ENCODE results near the gene MRPS34. TPM values are rescaled to one million over a fixed set of nuclear protein-coding genes. Genes with fewer than 3 reads are reported as not detected.

Gene MRPS34
- total RNA-seq, 1 donor from 2014 or later = 87.7 TPM

DNA sequence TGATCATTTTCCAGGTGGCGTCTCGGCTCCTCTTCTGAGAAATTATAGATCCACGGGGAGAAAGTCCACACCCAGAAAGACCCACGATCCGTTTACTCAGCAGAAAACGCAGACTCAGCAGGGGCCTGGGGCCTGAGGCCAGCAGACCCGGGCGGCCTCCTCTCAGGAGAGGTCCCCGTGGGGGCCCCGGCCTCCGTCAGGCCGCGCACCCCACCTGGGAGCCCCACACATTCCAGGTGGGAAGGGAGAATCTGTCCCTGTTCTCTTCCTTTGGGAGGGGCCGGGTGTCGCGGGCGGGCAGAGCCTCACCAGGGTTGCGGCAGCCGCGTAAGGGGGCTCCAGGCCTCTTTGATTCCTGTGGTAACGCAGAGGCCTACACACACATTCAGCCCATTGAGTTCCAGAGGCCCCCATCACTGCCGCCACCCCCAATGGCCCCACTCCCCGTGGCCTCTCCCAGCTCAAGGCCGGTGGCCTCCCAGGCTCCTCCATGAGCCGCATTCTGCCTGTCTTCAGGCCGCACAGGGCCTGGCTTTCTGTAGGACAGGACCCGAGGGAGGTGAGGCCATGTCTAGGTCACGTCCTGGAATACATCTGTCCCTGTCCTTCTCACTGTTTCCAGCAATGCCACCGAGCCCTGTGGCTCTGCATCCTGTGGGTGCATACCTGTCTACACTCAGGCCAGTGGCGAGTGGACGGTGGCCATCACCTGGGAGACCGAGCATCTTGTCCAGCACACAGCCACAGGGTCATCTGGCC, 22.2 kb upstream of the MRPS34 start:
- DNase-seq (ENCODE audit: low spot score) = no peak

DNA sequence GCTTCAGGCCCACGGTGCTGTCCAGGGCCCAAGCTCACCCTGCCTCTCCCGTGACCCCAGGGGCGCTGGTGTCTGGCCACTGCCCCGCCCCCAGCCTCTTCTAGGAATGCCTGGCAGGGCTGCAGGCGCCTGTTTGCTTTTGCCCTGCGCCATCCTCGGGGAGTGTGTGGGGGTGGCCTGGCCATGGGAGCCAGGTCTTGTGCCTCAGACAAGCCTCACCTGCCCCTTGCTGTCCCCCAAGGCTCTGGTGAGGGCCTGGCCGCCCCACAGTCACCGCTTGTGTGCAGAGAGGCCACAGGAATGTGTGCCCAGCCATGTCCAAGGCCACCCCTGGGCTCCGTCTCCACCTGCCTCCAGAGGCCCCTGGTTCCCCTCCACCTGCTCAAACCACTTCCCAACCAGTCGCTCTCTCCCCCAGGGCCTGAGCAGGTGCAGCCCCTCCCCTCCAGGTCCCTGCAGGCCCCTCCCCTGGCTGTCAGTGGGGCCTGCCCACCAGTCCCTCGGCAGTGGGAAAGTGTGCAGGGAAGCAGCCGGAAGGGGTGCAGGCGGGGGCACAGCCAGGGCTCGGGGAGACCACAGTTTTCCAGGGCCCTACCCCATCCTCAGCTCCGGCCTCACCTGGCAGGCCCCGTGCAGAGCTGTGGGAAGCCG, 21.4 kb upstream of the MRPS34 start:
- DNase-seq (ENCODE audit: low spot score) = no peak

DNA sequence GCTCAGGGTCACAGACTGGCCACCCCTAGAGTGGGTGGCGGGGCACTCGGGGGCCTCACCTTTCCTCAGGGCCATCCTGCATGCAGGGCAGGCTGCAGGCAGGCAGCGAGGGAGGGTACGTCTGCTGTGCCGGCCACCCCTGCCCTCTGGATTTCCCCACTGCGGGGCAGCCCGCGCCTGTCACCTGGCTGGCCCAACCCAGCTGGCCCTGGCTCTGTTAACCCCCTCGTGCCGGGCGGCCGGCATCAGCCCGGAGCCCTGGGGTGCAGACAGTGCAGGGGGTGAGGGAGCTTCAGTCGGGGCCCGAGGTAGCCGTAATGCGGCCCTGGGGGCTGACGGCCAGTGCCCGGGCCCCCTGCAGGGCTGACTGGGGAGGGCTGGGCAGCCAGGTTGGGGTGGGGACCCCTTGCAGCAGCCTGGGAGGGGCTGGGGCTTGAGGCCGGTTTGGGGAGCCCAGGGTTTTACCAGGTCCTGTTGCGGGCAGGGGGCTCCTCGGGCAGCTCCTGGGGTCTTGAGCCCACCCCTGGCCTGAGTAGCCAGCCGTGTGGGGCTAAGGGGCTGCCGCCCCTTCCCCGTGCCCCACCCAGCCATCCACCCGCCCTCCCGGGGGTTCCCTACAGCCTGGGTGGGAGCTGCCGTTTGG, 20.8 kb upstream of the MRPS34 start, which contains the start of gene IGFALS:
Gene IGFALS, minus strand, starts transcription at position 128 of the 643 bp plus-strand sequence. Its CDS starts 53 bp downstream, at position 75.
- no peak for DNase-seq (ENCODE audit: low spot score)

DNA sequence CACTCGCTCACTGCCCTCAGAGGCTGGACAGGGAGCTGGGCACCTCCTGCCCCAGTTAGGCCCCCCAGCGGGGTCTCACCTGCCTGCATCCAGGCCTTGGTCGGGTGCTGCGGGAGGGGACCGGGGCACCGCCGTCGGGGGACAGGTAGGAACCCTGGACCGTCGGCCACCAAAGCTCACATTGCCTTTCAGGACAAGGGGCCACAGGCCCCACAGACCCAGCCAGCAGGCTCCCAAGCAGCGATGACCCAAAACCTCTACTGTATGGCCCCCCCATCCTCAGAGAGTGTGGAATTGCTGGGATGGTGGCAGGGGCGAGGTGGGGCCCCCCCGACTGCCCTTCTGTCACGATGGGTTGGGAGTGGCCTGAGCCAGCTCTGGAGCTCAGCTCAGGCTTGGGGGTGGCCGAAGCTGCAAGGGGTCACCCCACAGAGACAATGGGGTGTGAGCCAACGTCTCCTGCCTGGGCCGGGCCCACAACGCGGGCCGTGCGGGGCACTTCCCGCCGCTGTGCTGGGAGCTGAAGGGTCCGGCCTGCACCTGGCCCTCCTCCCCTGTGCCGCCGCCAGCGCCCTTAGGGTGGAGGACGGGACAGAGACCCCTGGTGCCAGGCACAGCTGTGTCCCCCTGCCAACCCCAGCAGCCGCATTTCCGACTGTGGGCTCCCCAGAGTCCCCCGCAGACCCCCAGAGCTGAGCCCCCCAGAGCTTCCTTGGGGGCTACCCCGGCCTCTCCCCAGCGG, 20.1 kb upstream of the MRPS34 start:
- DNase-seq (ENCODE audit: low spot score) = no peak

DNA sequence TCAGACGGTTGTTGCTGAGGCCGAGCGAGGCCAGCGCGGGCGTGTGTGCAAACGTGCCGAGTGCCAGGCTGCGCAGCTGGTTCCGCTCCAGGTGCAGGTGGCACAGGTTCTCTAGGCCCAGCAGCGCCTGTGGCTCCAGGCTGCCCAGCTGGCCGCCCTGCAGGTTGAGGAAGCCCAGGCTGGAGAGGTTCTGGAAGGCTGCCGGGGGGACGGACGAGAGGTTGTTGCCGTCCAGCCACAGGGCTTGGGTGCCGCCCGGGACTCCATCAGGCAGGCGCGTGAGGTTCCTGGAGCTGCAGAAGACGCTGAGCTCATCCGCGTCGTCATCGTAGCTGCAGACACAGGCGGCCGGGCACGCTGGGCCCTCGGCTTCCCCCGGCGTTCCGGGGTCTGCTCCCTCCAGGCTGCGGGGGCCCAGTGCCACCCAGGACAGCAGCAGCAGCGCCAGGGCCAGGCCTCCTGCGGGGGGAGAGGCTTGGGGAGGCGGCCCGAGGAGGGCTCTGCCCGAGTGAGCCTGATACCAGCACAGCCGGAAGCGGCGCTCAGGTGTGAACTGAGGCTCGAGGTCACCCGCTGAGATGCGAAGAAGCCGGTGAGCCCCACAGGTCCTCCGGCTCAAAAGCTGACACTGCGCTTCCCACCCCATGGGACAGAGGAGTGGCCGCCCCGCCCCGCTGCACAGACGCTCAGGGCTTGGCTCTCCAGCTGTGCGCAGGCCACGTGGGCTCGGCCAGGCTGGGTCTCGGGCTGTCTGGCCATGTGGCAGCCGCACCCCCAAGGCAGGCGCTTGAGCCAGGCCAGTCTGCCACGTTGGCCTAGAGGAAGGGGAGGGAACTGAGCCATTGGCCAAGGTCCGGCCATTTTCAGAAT, 19.2 kb upstream of the MRPS34 start:
- no peak for DNase-seq (ENCODE audit: low spot score)

DNA sequence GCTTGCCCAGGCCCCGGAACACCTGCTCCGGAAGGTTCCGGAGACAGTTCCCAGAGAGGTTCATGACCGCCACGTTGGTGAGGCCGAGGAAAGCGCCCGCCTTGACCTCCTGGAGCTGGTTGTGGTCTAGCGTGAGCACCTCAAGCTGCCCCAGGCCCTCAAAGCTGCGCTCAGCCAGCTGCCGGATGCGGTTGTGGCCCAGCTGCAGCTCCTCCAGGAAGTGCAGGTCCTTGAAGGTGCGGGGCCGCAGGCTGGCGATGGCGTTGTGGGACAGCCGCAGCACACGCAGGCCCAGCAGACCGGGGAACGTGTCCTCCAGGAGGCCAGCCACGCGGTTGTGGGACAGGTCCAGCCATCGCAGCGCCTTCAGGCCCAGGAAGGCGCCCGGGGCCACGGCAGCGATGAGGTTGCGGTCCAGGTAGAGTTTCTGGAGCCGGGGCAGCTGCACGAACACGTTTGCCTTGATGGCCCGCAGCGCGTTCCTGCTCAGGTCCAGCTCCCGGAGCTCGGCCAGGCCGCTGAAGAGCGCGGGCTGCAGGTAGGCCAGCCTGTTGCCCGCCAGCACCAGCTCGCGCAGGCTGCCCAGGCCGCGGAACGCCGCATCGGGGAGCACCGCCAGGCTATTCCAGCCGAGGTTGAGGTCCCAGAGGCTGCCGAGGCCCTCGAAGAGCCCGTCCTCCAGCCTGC, 18.5 kb upstream of the MRPS34 start:
- DNase-seq (ENCODE audit: low spot score) = no peak

DNA sequence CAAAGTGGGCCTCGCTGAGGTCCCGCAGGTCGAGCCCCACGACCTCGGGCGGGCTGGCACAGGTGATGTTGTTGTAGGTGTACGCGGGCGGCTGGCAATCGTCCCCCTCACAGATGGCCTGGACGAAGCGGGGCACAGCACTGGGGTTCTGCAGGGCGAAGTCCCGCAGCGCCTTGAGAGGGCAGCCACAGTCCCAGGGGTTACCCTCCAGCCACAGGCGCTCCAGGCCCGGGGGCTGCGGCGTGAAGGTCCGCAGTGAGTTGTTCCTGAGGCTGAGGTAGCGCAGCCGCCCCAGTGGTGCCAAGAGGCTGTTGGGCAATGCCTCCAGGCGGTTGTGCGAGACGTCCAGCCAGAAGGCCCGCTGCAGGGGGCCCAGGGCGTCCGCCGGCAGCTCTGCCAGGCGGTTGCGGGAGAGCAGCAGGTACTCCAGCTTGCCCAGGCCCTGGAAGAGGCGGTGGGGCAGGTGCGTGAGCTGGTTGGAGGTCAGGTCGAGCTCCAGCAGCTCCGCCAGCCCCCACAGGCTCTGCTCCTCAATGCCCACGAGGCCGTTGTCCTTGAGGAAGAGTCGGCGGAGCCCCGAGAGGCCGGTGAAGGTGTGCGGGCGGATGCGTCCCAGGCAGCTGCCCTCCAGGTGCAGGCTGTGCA, 17.8 kb upstream of the MRPS34 start:
- DNase-seq (ENCODE audit: low spot score) = no peak

DNA sequence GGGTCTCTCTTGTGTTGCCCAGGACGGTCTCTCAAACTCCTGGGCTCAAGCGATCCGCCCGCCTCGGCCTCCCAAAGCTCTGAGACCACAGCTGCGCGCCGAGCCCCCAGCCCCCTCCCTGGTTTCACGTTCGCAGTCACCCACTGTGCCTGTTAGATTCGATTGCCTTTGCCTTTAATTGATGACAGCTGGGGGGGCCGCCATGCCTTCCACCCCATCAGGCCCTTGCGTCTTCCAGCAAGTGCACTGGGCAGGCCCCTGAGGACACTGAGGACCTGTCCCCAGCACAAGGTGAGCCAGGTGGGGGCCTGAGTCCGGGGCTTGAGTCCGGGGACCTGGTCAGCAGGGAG, 17.3 kb upstream of the MRPS34 start:
- DNase-seq (ENCODE audit: low spot score) = no peak

DNA sequence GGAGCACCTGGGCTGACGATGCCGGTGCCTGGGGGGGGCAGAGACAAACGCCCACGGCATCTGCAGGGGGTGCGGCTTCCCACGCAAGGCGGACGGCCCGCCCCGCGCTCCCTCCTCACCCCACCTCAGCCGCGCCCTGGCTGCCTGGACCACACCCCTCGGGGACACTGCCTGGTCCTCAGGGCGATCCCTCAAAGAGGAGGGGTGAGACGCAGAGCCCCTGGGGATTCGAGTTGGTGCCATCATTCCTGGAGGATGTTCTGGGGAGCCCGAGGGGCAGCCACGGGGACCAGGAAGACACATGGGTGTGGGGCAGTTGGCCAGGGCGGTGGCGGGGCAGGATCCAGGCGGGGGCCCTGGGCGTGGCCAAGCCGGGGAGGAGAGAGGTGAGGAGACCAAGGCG, 16.7 kb upstream of the MRPS34 start:
- DNase-seq (ENCODE audit: low spot score) = no peak

DNA sequence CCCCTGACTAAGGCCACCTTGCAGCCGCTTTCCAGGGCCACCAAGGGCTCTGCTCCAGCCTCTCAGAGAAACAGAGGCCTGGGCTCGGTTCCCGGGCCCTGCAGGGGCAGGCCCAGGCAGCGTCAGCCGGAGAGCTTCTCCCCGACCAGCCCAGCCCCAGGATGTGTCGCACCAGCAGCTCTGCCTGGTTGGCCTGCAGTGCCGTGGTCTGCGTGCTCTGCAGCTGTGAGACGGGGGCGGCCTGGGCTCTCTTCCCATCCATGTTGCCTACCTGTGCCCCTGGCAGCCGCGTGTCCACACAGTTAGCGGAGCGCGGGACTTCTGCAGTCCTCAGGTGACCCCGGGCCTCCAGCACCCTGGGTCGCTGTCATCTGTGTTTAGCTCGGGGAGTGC, 15.8 kb upstream of the MRPS34 start:
- DNase-seq (ENCODE audit: low spot score) = no peak

DNA sequence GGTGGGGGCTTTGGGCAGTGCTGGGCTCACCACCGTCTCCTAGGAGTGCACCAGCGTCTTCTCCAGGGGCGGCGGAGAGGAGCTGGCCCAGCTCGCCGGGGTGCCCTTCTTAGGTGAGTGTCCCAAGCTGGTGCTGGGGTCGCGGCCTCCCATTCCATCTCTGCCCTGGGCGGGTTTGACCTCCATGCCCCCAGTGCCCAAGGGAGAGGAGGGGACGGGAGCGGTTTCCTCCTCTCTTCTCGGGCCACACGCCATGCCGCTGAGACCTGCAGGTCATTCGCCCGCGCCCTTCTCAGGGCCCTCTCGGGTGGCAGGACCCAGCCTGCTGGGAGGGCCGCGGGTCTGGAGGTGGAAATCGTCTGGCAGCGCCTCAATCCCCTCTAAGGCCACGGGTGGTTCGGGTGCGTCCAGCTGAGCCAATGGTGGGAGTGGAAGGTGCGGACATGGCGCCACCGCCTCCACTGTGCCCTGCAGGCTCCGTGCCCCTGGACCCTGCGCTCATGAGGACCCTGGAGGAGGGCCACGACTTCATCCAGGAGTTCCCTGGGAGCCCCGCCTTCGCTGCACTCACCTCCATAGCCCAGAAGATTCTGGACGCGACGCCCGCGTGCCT, 15.3 kb upstream of the MRPS34 start:
- DNase-seq (ENCODE audit: low spot score) = no peak

DNA sequence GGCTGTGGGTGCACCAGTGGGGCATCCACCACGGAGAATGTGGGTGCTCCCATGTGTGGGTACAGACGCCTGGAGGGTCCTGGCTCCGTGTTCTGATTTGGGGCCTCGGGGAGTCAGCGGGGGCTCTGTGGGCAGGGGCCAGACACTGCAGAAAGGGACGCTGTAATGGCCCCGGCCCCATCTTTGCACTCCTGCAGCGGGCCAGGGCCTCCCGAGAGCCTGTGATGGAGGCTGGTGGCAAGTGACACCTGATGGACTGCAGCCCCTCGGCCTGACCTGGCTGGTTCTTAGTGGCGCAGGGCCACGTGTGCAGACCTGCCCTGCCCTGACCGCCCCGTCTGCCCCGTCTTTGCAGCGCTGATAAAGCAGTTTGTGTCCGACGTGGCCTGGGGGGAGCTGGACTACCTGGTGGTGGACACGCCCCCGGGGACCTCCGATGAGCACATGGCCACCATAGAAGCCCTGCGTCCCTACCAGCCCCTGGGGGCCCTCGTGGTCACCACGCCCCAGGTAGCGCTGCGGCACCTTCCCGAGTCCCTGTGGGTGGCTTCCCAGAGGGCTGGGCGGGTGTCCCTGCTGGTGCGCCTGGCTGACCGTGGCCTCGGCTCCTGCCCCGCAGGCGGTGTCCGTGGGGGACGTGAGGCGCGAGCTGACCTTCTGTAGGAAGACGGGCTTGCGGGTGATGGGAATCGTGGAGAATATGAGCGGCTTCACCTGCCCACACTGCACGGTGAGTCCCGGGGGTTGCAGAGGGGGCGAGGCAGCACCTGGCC, 14.6 kb upstream of the MRPS34 start:
- DNase-seq (ENCODE audit: low spot score) = no peak

DNA sequence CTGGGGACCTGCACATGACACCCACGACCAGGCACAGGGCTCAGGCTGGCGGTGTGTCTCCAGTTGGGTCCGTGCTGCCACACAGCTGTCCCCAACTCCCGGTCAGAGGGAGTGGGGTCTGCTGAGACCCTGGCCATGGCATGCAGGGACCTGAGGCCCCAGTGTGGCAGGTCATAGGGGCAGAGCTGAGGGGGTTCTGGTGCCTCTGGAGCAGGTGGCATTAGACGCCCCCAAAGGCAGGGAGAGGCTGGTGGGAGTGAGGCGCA, 14.1 kb upstream of the MRPS34 start:
- no peak for DNase-seq (ENCODE audit: low spot score)

DNA sequence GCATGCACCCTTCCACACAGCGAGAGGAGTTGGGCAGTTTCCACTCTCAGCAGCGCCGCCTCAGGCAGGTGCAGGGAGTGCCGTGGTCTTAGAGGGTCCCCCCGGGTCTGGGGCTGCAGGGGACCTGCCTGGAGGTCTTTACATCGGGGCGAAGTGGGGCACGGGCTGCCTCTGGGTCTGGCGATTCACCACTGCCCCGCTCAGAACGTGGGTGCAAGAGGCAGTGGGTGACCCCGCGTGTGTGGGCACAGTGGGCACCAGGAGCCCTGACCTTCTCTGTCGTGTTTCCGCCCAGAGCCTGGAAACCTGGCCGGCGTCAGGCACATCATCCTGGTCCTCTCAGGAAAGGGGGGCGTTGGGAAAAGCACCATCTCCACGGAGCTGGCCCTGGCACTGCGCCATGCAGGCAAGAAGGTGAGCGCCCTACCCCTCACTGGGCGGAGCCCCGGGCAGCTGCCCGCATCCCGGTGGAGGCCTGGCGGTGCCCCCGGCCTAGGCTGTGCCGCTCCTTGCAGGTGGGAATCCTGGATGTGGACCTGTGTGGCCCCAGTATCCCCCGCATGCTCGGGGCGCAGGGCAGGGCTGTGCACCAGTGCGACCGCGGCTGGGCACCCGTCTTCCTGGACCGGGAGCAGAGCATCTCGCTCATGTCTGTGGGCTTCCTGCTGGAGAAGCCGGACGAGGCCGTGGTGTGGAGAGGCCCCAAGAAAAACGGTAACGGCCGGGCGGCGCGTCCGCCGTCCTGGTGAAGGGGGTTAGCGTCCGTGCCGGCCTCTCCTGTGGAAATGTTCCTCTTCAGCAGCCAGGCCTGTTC, 13.5 kb upstream of the MRPS34 start:
- no peak for DNase-seq (ENCODE audit: low spot score)

DNA sequence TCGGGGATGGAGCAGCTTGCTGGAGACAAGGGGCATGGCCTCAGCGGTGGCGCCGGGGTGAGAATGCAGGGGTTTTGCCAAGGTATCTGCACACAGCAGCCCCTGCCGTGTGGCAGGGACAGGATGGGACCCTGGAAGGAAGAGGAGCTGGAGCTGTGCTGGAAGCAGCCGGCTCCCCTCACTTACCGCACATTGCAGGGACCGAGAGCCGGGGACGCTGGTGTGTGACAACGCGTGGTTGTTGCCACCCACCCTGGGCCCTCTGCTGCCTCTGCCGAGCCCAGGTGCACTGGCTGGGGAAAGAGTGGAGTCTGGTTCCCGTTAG, 12.9 kb upstream of the MRPS34 start:
- no peak for DNase-seq (ENCODE audit: low spot score)

DNA sequence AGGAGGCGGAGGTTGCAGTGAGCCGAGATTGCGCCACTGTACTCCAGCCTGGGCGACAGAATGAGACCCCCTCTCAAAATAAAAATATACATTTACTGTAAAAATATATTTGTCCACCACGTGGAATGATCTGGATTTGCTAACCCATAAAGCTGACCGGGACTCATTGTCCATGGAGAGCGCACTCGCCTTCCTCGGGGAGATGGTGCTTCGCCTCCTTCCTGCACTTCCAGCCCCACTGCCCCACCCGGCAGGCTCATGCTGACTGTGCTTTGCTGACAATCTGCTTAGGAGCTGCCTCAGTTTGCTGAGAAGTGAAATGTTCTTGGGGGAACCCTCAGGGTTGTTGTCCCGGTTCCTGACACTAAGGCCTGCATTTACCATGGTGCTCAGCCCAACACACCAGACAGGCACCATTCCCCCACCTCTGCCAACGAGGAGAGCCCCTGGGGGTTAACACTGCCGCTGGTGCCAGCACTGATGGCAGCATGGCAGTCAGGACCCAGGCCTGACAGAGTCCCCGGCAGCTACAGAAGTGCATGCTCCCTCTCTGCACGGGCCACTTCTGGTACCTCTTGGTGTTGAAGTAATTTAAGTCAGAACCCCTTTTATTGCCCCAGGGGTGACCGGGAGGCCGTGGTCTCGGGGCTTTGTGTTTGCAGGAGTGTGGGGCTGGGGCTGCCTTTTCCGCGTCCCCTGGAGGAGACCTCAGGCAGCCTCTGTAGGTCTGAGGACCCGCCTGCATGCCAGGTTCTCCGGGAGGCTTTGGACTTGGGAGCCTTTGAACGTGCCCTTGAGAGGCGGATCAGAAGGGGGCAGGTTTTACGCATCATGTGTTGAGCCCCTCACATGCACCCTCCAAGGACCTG, 12.3 kb upstream of the MRPS34 start:
- DNase-seq (ENCODE audit: low spot score) = no peak

DNA sequence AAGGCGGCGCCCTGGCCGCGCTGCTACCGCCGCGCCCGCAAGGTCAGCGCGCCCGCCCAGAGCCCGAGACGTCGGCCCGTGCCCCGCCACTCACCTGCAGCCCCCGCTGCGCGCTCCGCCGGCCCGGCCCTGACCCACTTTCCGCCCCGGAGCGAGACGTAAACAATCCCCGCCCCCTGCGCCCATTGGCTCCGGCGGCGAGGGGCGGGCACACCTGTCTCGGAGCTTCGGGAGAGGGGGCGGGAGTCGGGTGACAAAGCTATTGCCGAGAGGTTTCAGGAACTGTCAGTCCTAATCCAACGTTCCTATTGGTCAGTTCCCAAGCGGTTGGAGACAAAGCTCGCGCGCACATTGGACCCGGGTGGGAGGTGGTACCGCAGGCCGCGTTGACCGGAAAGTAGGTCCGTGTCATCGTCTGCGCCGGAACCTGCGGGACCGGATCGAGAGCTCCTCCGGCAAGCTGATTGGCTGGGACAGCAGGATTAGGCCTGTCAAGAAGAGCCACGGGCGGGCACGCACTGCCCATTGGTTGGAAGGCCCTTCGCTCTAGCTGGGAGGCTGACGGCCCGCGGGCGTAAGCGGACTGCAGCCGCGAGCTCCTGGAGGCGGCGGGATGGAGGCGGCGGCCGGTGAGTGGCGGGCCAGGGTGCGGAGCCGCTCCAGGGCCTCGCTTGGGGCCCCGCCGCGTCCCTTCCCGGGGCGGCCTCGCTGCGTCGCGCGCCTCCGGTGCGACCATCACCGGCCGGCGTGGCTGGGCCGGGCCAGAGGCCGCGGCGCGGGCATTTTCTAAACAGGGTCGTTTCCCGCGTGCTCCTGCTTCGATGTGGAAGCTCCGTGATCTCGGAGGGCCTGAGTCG, 9.7 kb upstream of the MRPS34 start, which contains the start of the genes NUBP2 and SPSB3:
Gene NUBP2, plus strand, starts transcription at position 553 of the 857 bp plus-strand sequence. Its CDS starts 61 bp downstream, at position 614.
Gene SPSB3, minus strand, starts transcription at position 164 of the 857 bp plus-strand sequence. CDS start 1,088 bp downstream, outside the sequence.
- peak; percentile 100 for DNase-seq (ENCODE audit: low spot score)
